ENCODE data around the gene ZMYM4.

DNA sequence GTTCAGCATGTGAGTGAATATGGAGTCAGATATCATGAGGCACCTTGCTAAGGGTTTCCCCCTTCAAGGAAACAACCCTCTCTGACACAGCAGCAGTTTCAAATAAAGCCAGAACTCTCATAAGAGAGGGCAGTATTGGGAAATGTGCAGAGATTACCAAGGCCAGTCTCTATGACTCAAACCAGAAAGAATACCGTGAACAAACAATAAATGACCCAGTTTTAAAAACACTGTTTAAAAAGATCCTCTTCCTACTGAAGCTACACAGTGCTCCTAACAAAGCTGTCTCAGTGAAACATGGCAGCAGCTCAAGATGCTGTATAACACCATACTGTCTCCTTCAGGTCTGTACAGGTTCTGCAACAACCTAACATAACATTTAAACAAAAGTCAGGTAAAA, 186.1 kb downstream of the ZMYM4 start:
- TF ChIP-seq POLR2AphosphoS5 (IDR thresholded peaks at IDR 0.05; ENCODE audit: borderline replicate concordance, low read depth, low read length) (no peak), EZH2 (IDR thresholded peaks at IDR 0.05) (no peak)

All from SK-N-MC (cell line).